ENCODE results near the gene FRRS1L.

FRRS1L gene

DNA sequence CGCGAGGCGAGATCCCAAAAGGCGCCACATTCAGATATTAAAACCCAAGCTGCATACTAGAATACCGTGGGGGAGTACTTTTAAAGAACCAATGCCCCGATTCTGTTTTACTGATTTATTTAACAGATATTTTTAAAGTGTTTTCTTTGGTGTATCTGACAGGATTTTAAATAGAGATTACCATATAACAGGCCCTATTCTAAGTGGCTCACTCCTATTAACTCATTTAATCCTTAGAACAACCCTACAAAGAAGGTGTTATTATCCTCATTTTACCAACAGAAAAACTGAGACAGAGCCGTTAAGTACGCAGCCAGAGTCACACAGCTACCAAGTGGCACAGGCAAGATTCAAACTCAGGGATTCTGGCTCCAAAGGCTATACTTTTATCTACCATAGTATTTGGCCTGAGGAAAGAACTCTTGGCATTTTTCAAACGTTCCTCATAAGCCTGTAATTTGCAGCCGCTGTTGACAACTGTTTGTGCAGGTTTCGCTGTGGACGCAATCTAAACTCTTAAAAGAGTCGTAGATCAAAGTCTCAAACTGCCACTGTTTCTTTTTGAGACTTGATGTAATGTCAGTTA, 46.8 kb downstream of the FRRS1L start:
- peak overlapping the region; percentile 6 to 25 for H3K4me3 ChIP-seq (ENCODE audit: low read depth in 1 of 2, low read length in 2 of 2)
- no peak overlapping the region for H3K9ac ChIP-seq (ENCODE audit: low read depth in 1 of 2, low read length in 2 of 2)

DNA sequence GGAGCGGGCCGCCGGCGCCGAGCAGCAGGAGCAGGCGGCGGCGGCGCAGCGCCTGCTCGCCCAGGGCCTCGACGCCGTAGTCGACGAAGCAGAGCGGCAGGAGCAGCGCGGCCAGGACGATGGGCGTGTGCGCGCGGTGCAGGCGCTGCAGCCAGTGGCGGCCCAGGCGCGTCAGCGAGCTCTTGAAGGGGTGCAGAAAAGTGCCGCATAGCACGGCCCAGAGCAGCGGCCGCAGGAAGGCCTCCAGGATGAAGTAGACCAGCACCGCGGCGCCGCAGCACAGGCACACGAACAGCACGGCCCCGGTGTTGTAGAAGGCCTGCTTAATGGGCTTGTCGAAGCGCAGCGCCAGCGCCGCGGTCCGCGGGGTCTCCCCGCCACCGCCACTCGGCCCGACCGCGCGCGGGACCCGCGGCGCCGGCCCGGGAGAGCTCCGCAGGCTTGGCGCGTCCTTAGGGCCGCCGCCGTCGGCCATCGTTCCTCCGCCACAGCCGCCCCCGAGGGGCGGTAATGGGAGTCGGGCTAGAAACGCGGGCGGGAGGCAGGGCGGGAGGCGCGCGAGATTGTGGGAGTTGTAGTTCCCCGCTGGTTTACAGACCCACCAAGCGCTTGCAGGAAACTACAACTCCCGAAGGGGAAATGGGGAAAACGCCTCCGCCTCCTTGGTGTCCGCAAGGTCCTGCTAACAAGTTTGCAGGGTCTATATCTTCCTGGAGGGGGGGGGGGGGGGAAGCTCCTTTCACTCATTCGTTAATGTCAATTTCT, 47.4 kb downstream of the FRRS1L start, which contains the start of gene TMEM245:
TSS of gene TMEM245 (minus strand) at position 509 of the 765 bp plus-strand sequence. CDS start at position 475, 34 bp downstream.
- Histone ChIP-seq H3K36me3 (ENCODE audit: control insufficient read depth in 1 of 2, insufficient read depth in 2 of 2, low read length in 2 of 2) (no peaks in the 10 kb centered on the region), H3K4me3 (ENCODE audit: low read depth in 1 of 2, low read length in 2 of 2) (peak within 1 kb of the TSS; percentile 92 to 93), H3K27me3 (ENCODE audit: control insufficient read depth in 1 of 2, insufficient read depth in 2 of 2, low read length in 2 of 2) (no peaks in the 10 kb centered on the region), H3K4me1 (ENCODE audit: control insufficient read depth in 1 of 2, insufficient read depth in 2 of 2, low read length in 2 of 2) (peaks cover 19 to 23% of the 10 kb centered on the region in 2 donors), H3K9me3 (ENCODE audit: control insufficient read depth in 1 of 2, low read length in 2 of 2) (no peaks in the 10 kb centered on the region), H3K27ac (ENCODE audit: low read depth, low read length) (peak within 1 kb of the TSS; percentile 90), H3K9ac (ENCODE audit: low read depth in 1 of 2, low read length in 2 of 2) (peak within 1 kb of the TSS; percentile 84 to 88)

More for the DNA sequence above, 46.8 kb downstream of the FRRS1L start:
- no peaks in the 10 kb centered on the region for H3K9me3 ChIP-seq (ENCODE audit: control insufficient read depth in 1 of 2, low read length in 2 of 2)
- no peak overlapping the region for H3K27ac ChIP-seq (ENCODE audit: low read depth, low read length)
- H3K4me1 ChIP-seq (ENCODE audit: control insufficient read depth in 1 of 2, insufficient read depth in 2 of 2, low read length in 2 of 2) = peaks cover 19 to 23% of the 10 kb centered on the region in 2 donors
- H3K27me3 ChIP-seq (ENCODE audit: control insufficient read depth in 1 of 2, insufficient read depth in 2 of 2, low read length in 2 of 2) = no peaks in the 10 kb centered on the region
- no peaks in the 10 kb centered on the region for H3K36me3 ChIP-seq (ENCODE audit: control insufficient read depth in 1 of 2, insufficient read depth in 2 of 2, low read length in 2 of 2)

DNA sequence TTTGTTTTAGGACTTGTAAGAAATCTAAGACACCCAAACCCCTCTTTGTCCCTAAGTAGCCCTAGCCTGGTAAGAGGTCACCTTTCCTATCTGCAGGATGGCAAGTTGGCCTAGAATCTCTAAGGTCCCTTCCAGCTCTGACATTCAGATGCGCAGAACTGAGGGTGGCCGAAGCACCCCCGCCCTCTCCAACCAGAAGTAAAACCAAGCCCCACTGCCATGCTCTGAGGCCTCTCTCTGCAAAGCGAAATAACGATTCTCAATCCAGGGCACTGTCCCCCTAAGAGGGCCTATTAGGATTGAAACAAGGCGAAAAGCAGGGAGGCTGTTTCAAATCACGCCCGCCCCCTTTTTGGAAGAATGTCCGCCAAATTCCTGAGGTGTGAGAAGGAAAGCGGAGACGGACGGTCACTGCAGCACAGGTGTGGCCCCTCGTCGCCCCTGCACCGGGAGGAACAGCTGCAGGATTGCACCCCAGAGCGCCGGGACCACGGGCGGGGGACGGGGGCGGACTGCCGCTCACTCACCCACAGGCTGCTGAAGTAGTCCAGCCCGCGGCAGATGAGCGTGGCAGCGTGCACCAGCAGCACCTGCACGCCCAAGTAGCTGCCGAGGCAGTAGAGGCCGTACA, 48.1 kb downstream of the FRRS1L start:
- peak overlapping the region; percentile 84 to 88 for H3K9ac ChIP-seq (ENCODE audit: low read depth in 1 of 2, low read length in 2 of 2)
- no peaks in the 10 kb centered on the region for H3K9me3 ChIP-seq (ENCODE audit: control insufficient read depth in 1 of 2, low read length in 2 of 2)
- H3K4me3 ChIP-seq (ENCODE audit: low read depth in 1 of 2, low read length in 2 of 2) = peak overlapping the region; percentile 92 to 93
- no peaks in the 10 kb centered on the region for H3K36me3 ChIP-seq (ENCODE audit: control insufficient read depth in 1 of 2, insufficient read depth in 2 of 2, low read length in 2 of 2)
- H3K27ac ChIP-seq (ENCODE audit: low read depth, low read length) = peak overlapping the region; percentile 90
- peaks cover 19 to 23% of the 10 kb centered on the region in 2 donors for H3K4me1 ChIP-seq (ENCODE audit: control insufficient read depth in 1 of 2, insufficient read depth in 2 of 2, low read length in 2 of 2)
- H3K27me3 ChIP-seq (ENCODE audit: control insufficient read depth in 1 of 2, insufficient read depth in 2 of 2, low read length in 2 of 2) = no peaks in the 10 kb centered on the region

DNA sequence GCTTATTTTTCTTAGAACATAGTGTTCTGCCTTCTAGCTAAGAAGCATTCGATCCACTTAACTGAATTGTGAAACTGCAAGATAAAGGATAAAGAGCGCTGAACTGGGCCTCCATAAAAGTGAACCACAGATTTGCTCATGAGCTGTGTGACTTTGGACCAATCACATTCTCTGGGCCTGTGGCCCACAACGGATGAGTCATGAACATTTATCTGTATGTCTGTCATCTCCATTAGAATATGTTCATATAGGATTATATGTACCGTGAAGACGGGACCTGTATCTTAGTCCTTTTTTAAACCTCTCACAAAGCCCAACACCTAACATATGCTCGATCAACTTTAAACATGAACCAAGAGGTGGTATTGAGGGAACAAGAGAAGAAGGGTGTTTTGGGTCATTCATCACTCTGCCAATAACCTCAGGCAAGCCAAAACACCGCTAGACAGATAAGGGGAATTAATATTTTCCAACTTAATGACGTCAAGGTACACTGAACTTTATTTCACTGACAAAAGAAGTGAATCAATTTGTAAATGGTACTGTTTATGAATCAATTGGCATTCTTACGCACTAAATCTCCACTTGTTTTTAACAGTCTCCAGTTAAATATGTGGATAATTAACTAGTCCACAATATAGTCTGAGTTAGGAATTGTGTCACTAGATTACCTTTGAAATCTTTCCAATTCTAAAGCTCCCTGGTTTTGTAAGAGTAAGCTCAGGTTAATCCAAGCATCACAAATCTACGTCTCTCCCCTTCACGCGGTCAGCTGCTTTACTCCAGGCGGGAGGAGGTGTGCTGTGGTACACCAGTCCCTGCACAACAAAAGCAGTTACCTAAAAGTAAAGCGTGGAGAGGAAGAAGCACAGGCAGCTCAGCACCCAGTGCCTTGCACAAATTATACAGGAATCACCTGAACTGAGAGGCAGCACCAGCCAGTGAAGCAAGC, 48.9 kb downstream of the FRRS1L start:
- H3K36me3 ChIP-seq (ENCODE audit: control insufficient read depth in 1 of 2, insufficient read depth in 2 of 2, low read length in 2 of 2) = no peaks in the 10 kb centered on the region
- H3K9ac ChIP-seq (ENCODE audit: low read depth in 1 of 2, low read length in 2 of 2) = peak overlapping the region; percentile 84 to 88
- H3K9me3 ChIP-seq (ENCODE audit: control insufficient read depth in 1 of 2, low read length in 2 of 2) = no peaks in the 10 kb centered on the region
- H3K27me3 ChIP-seq (ENCODE audit: control insufficient read depth in 1 of 2, insufficient read depth in 2 of 2, low read length in 2 of 2) = no peaks in the 10 kb centered on the region
- H3K27ac ChIP-seq (ENCODE audit: low read depth, low read length) = peak overlapping the region; percentile 14
- peak overlapping the region; percentile 92 to 93 for H3K4me3 ChIP-seq (ENCODE audit: low read depth in 1 of 2, low read length in 2 of 2)
- peaks cover 19 to 23% of the 10 kb centered on the region in 2 donors for H3K4me1 ChIP-seq (ENCODE audit: control insufficient read depth in 1 of 2, insufficient read depth in 2 of 2, low read length in 2 of 2)

GRCh38 chr9:109115931-109116526, 51.0 kb downstream of the FRRS1L start:
- H3K4me1 ChIP-seq (ENCODE audit: control insufficient read depth in 1 of 2, insufficient read depth in 2 of 2, low read length in 2 of 2) = peaks cover 19 to 26% of the 10 kb centered on the region in 2 donors
- H3K9ac ChIP-seq (ENCODE audit: low read depth in 1 of 2, low read length in 2 of 2) = no peak overlapping the region
- H3K9me3 ChIP-seq (ENCODE audit: control insufficient read depth in 1 of 2, low read length in 2 of 2) = no peaks in the 10 kb centered on the region
- H3K27ac ChIP-seq (ENCODE audit: low read depth, low read length) = no peak overlapping the region
- H3K36me3 ChIP-seq (ENCODE audit: control insufficient read depth in 1 of 2, insufficient read depth in 2 of 2, low read length in 2 of 2) = no peaks in the 10 kb centered on the region
- no peaks in the 10 kb centered on the region for H3K27me3 ChIP-seq (ENCODE audit: control insufficient read depth in 1 of 2, insufficient read depth in 2 of 2, low read length in 2 of 2)
- H3K4me3 ChIP-seq (ENCODE audit: low read depth in 1 of 2, low read length in 2 of 2) = no peak overlapping the region

- Histone ChIP-seq H3K36me3 (ENCODE audit: control insufficient read depth in 1 of 2, insufficient read depth in 2 of 2, low read length in 2 of 2) (no peaks in the 10 kb centered on the region), H3K9ac (ENCODE audit: low read depth in 1 of 2, low read length in 2 of 2) (no peak overlapping the region), H3K4me3 (ENCODE audit: low read depth in 1 of 2, low read length in 2 of 2) (no peak overlapping the region), H3K27me3 (ENCODE audit: control insufficient read depth in 1 of 2, insufficient read depth in 2 of 2, low read length in 2 of 2) (no peaks in the 10 kb centered on the region), H3K9me3 (ENCODE audit: control insufficient read depth in 1 of 2, low read length in 2 of 2) (no peaks in the 10 kb centered on the region), H3K4me1 (ENCODE audit: control insufficient read depth in 1 of 2, insufficient read depth in 2 of 2, low read length in 2 of 2) (peaks cover 19 to 37% of the 10 kb centered on the region in 2 donors), H3K27ac (ENCODE audit: low read depth, low read length) (no peak overlapping the region)
These were observed 52.4 kb downstream of the FRRS1L start for GRCh38 chr9:109114670-109115069.

DNA sequence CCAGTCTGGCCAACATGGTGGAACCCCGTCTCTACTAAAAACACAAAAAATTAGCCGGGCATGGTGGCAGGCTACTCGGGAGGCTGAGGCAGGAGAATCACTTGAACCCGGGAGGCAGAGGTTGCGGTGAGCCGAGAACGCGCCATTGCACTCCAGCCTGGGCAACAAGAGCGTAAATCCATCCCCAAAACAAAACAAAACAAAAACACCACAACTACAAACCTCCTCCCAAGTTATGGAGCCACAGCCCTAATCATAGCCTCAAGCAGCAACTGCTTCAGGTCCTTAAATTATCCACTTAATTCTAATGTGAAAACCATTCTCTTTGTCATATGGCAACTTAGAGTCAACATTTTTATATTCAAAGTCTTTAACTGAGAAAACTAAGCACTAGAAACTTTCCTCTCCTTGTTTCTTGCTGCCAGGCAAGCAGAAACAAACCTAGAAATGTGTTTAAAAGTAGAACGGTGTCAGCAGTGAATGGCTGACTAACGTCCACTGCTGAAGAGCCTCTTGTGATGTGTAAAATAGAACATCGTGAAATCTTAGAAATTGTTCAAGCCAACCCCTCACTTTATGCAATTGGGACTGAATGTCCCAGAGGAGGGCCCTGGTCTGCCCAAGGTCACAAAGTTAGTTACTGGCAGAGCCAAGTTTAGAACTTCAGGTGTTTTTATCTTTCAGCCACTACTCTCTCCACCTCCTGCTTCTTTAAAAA, 53.0 kb downstream of the FRRS1L start:
- Histone ChIP-seq H3K9me3 (ENCODE audit: control insufficient read depth in 1 of 2, low read length in 2 of 2) (no peaks in the 10 kb centered on the region), H3K9ac (ENCODE audit: low read depth in 1 of 2, low read length in 2 of 2) (no peak overlapping the region), H3K36me3 (ENCODE audit: control insufficient read depth in 1 of 2, insufficient read depth in 2 of 2, low read length in 2 of 2) (no peaks in the 10 kb centered on the region), H3K27me3 (ENCODE audit: control insufficient read depth in 1 of 2, insufficient read depth in 2 of 2, low read length in 2 of 2) (no peaks in the 10 kb centered on the region), H3K4me1 (ENCODE audit: control insufficient read depth in 1 of 2, insufficient read depth in 2 of 2, low read length in 2 of 2) (peaks cover 19 to 40% of the 10 kb centered on the region in 2 donors), H3K4me3 (ENCODE audit: low read depth in 1 of 2, low read length in 2 of 2) (no peak overlapping the region), H3K27ac (ENCODE audit: low read depth, low read length) (no peak overlapping the region)

DNA sequence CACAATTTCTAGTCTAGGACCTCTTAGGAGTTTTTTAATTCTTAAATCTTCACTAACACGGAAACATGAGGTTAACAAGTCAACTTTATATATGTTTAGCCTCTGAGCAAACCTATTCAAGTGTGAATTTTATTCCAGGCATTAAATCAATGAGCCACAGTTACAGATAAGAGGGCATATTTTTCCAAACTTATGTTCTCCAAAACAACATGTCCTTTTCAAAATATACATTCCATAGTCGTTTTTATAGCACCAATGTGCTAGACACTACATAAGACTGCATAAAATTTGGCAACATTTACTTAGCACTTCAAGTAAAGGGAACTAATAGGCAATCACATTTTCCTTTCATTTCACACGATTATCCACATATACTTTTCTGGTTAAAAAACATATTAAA, 53.8 kb downstream of the FRRS1L start:
- no peaks in the 10 kb centered on the region for H3K36me3 ChIP-seq (ENCODE audit: control insufficient read depth in 1 of 2, insufficient read depth in 2 of 2, low read length in 2 of 2)
- no peak overlapping the region for H3K27ac ChIP-seq (ENCODE audit: low read depth, low read length)
- no peaks in the 10 kb centered on the region for H3K9me3 ChIP-seq (ENCODE audit: control insufficient read depth in 1 of 2, low read length in 2 of 2)
- no peak overlapping the region for H3K9ac ChIP-seq (ENCODE audit: low read depth in 1 of 2, low read length in 2 of 2)
- no peak overlapping the region for H3K4me3 ChIP-seq (ENCODE audit: low read depth in 1 of 2, low read length in 2 of 2)
- H3K4me1 ChIP-seq (ENCODE audit: control insufficient read depth in 1 of 2, insufficient read depth in 2 of 2, low read length in 2 of 2) = peaks cover 11 to 42% of the 10 kb centered on the region in 2 donors
- no peaks in the 10 kb centered on the region for H3K27me3 ChIP-seq (ENCODE audit: control insufficient read depth in 1 of 2, insufficient read depth in 2 of 2, low read length in 2 of 2)

Measured in duodenal mucosa (tissue), 2 donors.